ENCODE data around the gene NDUFA11. TPM values are rescaled to one million over a fixed set of nuclear protein-coding genes. Genes with fewer than 3 reads are reported as not detected.
A peak's percentile ranks its signal among the peaks of the same experiment; 100 is the strongest.

Gene NDUFA11
- total and polyA plus RNA-seq, 4 experiments from 2014 or later = 139 to 388 (median 241) TPM

- H3K27me3 ChIP-seq (ENCODE audit: insufficient read depth, low read length) = no peaks in the 10 kb centered on the region
- peak; percentile 33 to 63 (median 41) for DNase-seq
- intact Hi-C loops (cut with micrococcal nuclease) = loop anchor here (1.0 kb wide), 1 partner anchor 12 kb away; no protein-coding TSS in a partner anchor
- no peaks in the 10 kb centered on the region for H3K9me3 Mint-ChIP-seq
- POLR2A ChIA-PET (ENCODE audit: partially characterized antibody) = interaction anchor here (0.6 to 6.7 kb wide), 6 partner anchors 9 to 122 kb away, joined by 5 to 104 read pairs (median 14); partner anchors contain the start of genes NDUFA11, RANBP3 and VMAC
- H3K36me3 ChIP-seq (ENCODE audit: insufficient read depth, low read length) = no peaks in the 10 kb centered on the region
- H3K9me3 ChIP-seq (ENCODE audit: control insufficient read depth in 1 of 2, low read length in 2 of 2) = no peaks in the 10 kb centered on the region
- CTCF ChIA-PET (ENCODE audit: partially characterized antibody) = interaction anchor here (0.5 to 7.1 kb wide), 7 partner anchors 10 to 215 kb away, joined by 3 to 60 read pairs (median 5); partner anchors contain the start of gene NRTN
- H3K27ac Mint-ChIP-seq = peak overlapping the region; percentile 83 to 98 (median 94)
- H3K4me1 ChIP-seq (ENCODE audit: insufficient read depth, low read length) = peaks cover 87% of the 10 kb centered on the region
- H3K4me3 ChIP-seq (ENCODE audit: low read length in 2 of 2) = peak overlapping the region in 1 of 2 donors; percentile 34
- H3K36me3 Mint-ChIP-seq = peaks cover 0 to 35% of the 10 kb centered on the region in 2 donors
- peak overlapping the region; percentile 65 to 89 (median 80) for H3K4me3 Mint-ChIP-seq
- H3K27ac ChIP-seq (ENCODE audit: low read depth, low read length) = peak overlapping the region; percentile 64
- H3K4me1 Mint-ChIP-seq = peaks cover 68 to 95% (median 82%) of the 10 kb centered on the region in 4 donors
- no peaks in the 10 kb centered on the region for H3K27me3 Mint-ChIP-seq
Observed at GRCh38 chr19:5949792-5950305, 46.3 kb upstream of the NDUFA11 start.

- Mint-ChIP-seq H3K36me3 (peaks cover 0 to 30% of the 10 kb centered on the region in 2 donors), H3K27me3 (no peaks in the 10 kb centered on the region), H3K4me1 (peaks cover 64 to 87% (median 77%) of the 10 kb centered on the region in 4 donors), H3K4me3 (peak overlapping the region; percentile 21 to 89 (median 80)), H3K9me3 (no peaks in the 10 kb centered on the region), H3K27ac (peak overlapping the region; percentile 83 to 98 (median 94))
- Histone ChIP-seq H3K4me1 (ENCODE audit: insufficient read depth, low read length) (peaks cover 78% of the 10 kb centered on the region), H3K36me3 (ENCODE audit: insufficient read depth, low read length) (no peaks in the 10 kb centered on the region), H3K27ac (ENCODE audit: low read depth, low read length) (peak overlapping the region; percentile 64), H3K9me3 (ENCODE audit: control insufficient read depth in 1 of 2, low read length in 2 of 2) (no peaks in the 10 kb centered on the region), H3K27me3 (ENCODE audit: insufficient read depth, low read length) (no peaks in the 10 kb centered on the region), H3K4me3 (ENCODE audit: low read length in 2 of 2) (peak overlapping the region in 1 of 2 donors; percentile 34)
- CTCF ChIA-PET (ENCODE audit: partially characterized antibody) = interaction anchor here (0.7 to 7.1 kb wide), 9 partner anchors 9 to 1027 kb away, joined by 3 to 60 read pairs (median 4); partner anchors contain the start of genes NDUFA11 and NRTN
- peak in 1 of 5 donors; percentile 32 for DNase-seq
- intact Hi-C loops (cut with micrococcal nuclease) = no loop called here
- POLR2A ChIA-PET (ENCODE audit: partially characterized antibody) = interaction anchor here (0.8 to 6.7 kb wide), 7 partner anchors 10 to 120 kb away, joined by 3 to 104 read pairs (median 7); partner anchors contain the start of genes NDUFA11, RANBP3 and VMAC
Observed at GRCh38 chr19:5948752-5949564, 45.4 kb upstream of the NDUFA11 start.

DNA sequence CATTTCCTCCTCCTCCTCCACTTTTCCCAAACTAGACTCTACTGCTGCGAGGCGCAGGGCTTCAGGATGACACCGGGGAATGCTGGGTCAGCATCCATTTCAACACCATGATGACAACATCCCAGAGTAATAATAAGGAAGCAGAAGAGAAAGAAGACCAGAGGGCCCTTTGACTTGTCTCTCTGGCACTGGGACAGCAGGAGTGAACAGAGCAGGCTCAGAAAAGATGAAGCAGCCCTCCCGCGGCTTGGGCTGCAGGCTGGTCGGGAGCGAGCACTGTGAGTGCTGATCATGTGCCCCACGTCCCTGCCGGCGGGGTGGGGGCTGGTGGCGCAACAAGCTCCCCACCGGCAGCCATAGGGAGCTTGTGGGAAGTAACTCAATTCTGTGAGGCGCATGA is 43.8 kb upstream of the NDUFA11 start:
- ChIA-PET POLR2A (ENCODE audit: partially characterized antibody) (interaction anchor here (6.7 kb wide), 1 partner anchor 15 kb away, joined by 104 read pairs; no protein-coding TSS in a partner anchor), CTCF (ENCODE audit: partially characterized antibody) (interaction anchor here (1.2 to 7.1 kb wide), 3 partner anchors 20 to 43 kb away, joined by 4 to 60 read pairs (median 6); partner anchors contain the start of gene NDUFA11)
- peak overlapping the region in 3 of 8 donors; percentile 38 to 61 (median 40) for H3K4me3 Mint-ChIP-seq
- no peaks in the 10 kb centered on the region for H3K9me3 Mint-ChIP-seq
- H3K27me3 Mint-ChIP-seq = no peaks in the 10 kb centered on the region
- intact Hi-C loops (cut with micrococcal nuclease) = no loop called here
- Histone ChIP-seq H3K27me3 (ENCODE audit: insufficient read depth, low read length) (no peaks in the 10 kb centered on the region), H3K27ac (ENCODE audit: low read depth, low read length) (no peak overlapping the region), H3K4me3 (ENCODE audit: low read length in 2 of 2) (no peak overlapping the region), H3K4me1 (ENCODE audit: insufficient read depth, low read length) (peaks cover 63% of the 10 kb centered on the region), H3K9me3 (ENCODE audit: control insufficient read depth in 1 of 2, low read length in 2 of 2) (no peaks in the 10 kb centered on the region), H3K36me3 (ENCODE audit: insufficient read depth, low read length) (no peaks in the 10 kb centered on the region)
- peaks cover 50 to 76% (median 65%) of the 10 kb centered on the region in 4 donors for H3K4me1 Mint-ChIP-seq
- no peak for DNase-seq
- peaks cover 0 to 20% of the 10 kb centered on the region in 2 donors for H3K36me3 Mint-ChIP-seq
- peak overlapping the region in 6 of 7 donors; percentile 36 to 94 (median 82) for H3K27ac Mint-ChIP-seq

- H3K27ac Mint-ChIP-seq = peak overlapping the region in 4 of 7 donors; percentile 29 to 73 (median 31)
- Histone ChIP-seq H3K36me3 (ENCODE audit: insufficient read depth, low read length) (peaks cover 21% of the 10 kb centered on the region), H3K27ac (ENCODE audit: low read depth, low read length) (no peak overlapping the region), H3K27me3 (ENCODE audit: insufficient read depth, low read length) (no peaks in the 10 kb centered on the region), H3K9me3 (ENCODE audit: control insufficient read depth in 1 of 2, low read length in 2 of 2) (no peaks in the 10 kb centered on the region), H3K4me1 (ENCODE audit: insufficient read depth, low read length) (peaks cover 25% of the 10 kb centered on the region), H3K4me3 (ENCODE audit: low read length in 2 of 2) (no peak overlapping the region)
- ChIA-PET POLR2A (ENCODE audit: partially characterized antibody) (interaction anchor here (0.8 to 1.2 kb wide), 2 partner anchors 18 to 40 kb away, joined by 3 read pairs; partner anchors contain the start of gene NDUFA11), CTCF (ENCODE audit: partially characterized antibody) (interaction anchor here (2.8 kb wide), 1 partner anchor 25 kb away, joined by 10 read pairs; no protein-coding TSS in a partner anchor)
- DNase-seq = no peak
- H3K4me3 Mint-ChIP-seq = no peak overlapping the region
- H3K9me3 Mint-ChIP-seq = no peaks in the 10 kb centered on the region
- H3K4me1 Mint-ChIP-seq = peaks cover 23 to 47% (median 28%) of the 10 kb centered on the region in 4 donors
- H3K36me3 Mint-ChIP-seq = peaks cover 13 to 33% of the 10 kb centered on the region in 2 donors
- H3K27me3 Mint-ChIP-seq = no peaks in the 10 kb centered on the region
- intact Hi-C loops (cut with micrococcal nuclease) = no loop called here
Observed at GRCh38 chr19:5943623-5944022, 40.0 kb upstream of the NDUFA11 start.

GRCh38 chr19:5943045-5943444 is 39.5 kb upstream of the NDUFA11 start:
- intact Hi-C loops (cut with micrococcal nuclease) = no loop called here
- no peaks in the 10 kb centered on the region for H3K27me3 Mint-ChIP-seq
- no peaks in the 10 kb centered on the region for H3K9me3 ChIP-seq (ENCODE audit: control insufficient read depth in 1 of 2, low read length in 2 of 2)
- no peak overlapping the region for H3K4me3 ChIP-seq (ENCODE audit: low read length in 2 of 2)
- H3K36me3 ChIP-seq (ENCODE audit: insufficient read depth, low read length) = peaks cover 21% of the 10 kb centered on the region
- peaks cover 19% of the 10 kb centered on the region for H3K4me1 ChIP-seq (ENCODE audit: insufficient read depth, low read length)
- no peak overlapping the region for H3K4me3 Mint-ChIP-seq
- ChIA-PET POLR2A (ENCODE audit: partially characterized antibody) (interaction anchor here (0.8 to 1.2 kb wide), 2 partner anchors 19 to 39 kb away, joined by 3 read pairs; no protein-coding TSS in a partner anchor), CTCF (ENCODE audit: partially characterized antibody) (interaction anchor here (1.1 to 2.8 kb wide), 2 partner anchors 8 to 25 kb away, joined by 3 to 10 read pairs; no protein-coding TSS in a partner anchor)
- peaks cover 19 to 41% (median 24%) of the 10 kb centered on the region in 4 donors for H3K4me1 Mint-ChIP-seq
- peaks cover 13 to 31% of the 10 kb centered on the region in 2 donors for H3K36me3 Mint-ChIP-seq
- H3K27ac ChIP-seq (ENCODE audit: low read depth, low read length) = no peak overlapping the region
- H3K27ac Mint-ChIP-seq = peak overlapping the region in 3 of 7 donors; percentile 48 to 73 (median 66)
- DNase-seq = no peak
- H3K9me3 Mint-ChIP-seq = no peaks in the 10 kb centered on the region
- H3K27me3 ChIP-seq (ENCODE audit: insufficient read depth, low read length) = no peaks in the 10 kb centered on the region

DNA sequence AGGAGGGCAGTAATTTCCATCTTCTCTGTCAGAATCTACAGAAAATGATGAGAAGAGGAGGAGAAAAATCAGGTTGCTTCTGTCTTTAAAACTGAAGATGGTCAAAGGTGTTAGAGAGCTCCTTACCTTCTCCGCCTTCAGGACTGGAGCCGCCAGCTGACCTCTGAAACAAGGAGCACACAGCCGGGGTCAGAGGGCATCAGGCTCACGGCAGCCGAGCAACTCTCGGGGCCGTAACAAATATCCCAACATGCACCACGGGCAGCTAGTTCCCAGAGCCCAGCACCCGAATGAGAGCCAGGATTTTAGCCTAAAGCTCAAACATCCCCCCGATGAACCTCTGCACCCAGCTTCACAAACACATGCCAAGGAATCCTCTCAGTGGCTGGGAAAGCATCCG is 38.1 kb upstream of the NDUFA11 start:
- no peak for DNase-seq
- Histone ChIP-seq H3K9me3 (ENCODE audit: control insufficient read depth in 1 of 2, low read length in 2 of 2) (no peaks in the 10 kb centered on the region), H3K27ac (ENCODE audit: low read depth, low read length) (no peak overlapping the region), H3K27me3 (ENCODE audit: insufficient read depth, low read length) (no peaks in the 10 kb centered on the region), H3K4me3 (ENCODE audit: low read length in 2 of 2) (no peak overlapping the region), H3K4me1 (ENCODE audit: insufficient read depth, low read length) (peaks cover 6% of the 10 kb centered on the region), H3K36me3 (ENCODE audit: insufficient read depth, low read length) (peaks cover 31% of the 10 kb centered on the region)
- Mint-ChIP-seq H3K9me3 (no peaks in the 10 kb centered on the region), H3K27me3 (no peaks in the 10 kb centered on the region), H3K27ac (peak overlapping the region in 1 of 7 donors; percentile 29), H3K4me1 (peaks cover 11 to 29% (median 17%) of the 10 kb centered on the region in 4 donors), H3K4me3 (no peak overlapping the region), H3K36me3 (peaks cover 20 to 43% of the 10 kb centered on the region in 2 donors)
- ChIA-PET CTCF (ENCODE audit: partially characterized antibody) (interaction anchor here (2.8 kb wide), 1 partner anchor 27 kb away, joined by 10 read pairs; no protein-coding TSS in a partner anchor), POLR2A (ENCODE audit: partially characterized antibody) (no interaction called here)
- intact Hi-C loops (cut with micrococcal nuclease) = no loop called here

Data from CD4-positive, alpha-beta memory T cell (primary cell).